Measurements from ENCODE around the gene IBTK.
"Not testable (repeated sequence)": the region's sequence is repeated elsewhere in the genome, so short reads cannot be mapped to it uniquely, and the experiment has no call there.

IBTK gene

GRCh38 chr6:82245376-82245775 is 2.2 kb downstream of the IBTK start:
- no peak for DNase-seq (ENCODE audit: low spot score)

- no peak for DNase-seq (ENCODE audit: low spot score)
These were observed 3.7 kb downstream of the IBTK start for GRCh38 chr6:82243884-82244283.

DNA sequence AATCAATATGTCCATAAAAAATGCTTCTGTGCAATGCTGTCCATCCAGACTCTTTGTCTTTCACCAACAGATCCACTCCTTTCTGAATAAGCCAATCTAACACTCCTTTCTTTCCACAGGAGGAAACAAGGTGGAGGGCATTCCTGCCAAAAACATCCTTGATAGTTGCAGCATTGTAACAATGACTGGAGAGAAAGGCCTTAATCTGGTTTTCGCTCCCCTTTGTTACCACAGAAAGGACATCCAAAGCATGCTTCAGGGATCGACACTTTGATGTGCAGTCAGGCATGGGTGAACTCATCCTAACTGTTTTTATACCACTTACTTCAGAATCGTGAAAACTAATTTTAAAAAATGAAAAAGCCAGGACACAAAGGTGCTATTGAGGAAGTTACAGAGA is 7.4 kb downstream of the IBTK start:
- no peak for DNase-seq (ENCODE audit: low spot score)

- no peak for DNase-seq (ENCODE audit: low spot score)
These were observed 7.9 kb downstream of the IBTK start for GRCh38 chr6:82239597-82239996.

DNA sequence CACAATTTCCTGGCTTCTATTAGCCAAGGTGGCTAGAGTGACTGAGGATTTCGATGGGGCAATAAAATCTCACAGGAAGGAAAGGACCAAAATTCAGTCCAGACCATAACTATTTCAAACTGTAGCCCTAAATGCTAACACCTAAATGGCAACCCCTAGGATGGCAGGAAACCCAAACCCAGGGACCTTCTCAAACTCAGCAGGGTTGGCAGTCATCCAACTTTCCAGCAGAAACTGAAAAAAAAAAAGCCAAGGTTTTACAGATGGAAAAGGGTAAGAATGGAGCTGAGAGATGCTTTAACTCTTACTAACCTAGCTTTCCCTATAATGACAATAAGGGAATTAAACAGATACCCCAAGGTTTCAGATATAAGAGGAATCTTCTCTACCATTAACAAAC is 10.5 kb downstream of the IBTK start:
- no peak for DNase-seq (ENCODE audit: low spot score)

DNA sequence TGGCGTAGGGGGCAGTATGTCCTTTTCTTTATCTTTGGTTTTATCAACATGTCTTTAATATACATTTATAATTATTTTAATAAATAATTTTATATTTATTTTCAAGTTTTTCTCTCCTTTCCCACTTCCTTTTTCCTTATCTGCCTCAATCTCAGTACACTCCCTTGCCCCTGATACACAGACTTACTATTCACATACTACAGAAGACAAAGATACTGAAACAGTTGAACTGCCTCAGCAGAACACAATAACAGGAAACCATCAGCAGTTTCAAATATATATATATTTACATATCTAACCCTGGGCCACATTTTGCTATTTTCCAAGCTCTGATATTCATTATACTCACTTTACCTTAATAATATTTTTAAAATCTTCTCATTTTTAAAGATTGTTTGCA is 19.8 kb downstream of the IBTK start:
- no peak for DNase-seq (ENCODE audit: low spot score)

DNA sequence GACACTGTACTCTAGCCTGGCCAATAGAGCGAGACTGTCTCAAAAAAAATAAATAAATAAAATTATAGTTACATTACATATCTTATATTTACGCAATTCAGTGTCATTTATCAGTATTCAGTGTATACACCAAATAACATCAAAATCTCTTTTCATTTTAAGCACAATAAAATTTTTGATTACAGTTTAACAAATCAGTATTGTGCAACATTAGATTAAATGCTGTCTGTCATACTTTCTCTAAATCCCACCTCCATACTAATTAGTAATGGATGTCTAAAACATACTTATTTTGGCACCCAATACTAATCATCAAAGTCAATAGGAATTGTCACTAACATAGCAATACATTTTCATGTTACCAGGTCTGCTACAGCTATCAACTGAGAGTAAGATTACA is 27.4 kb downstream of the IBTK start:
- no peak for DNase-seq (ENCODE audit: low spot score)

- no peak for DNase-seq (ENCODE audit: low spot score)
These were observed 30.4 kb downstream of the IBTK start for GRCh38 chr6:82217018-82217586.

DNA sequence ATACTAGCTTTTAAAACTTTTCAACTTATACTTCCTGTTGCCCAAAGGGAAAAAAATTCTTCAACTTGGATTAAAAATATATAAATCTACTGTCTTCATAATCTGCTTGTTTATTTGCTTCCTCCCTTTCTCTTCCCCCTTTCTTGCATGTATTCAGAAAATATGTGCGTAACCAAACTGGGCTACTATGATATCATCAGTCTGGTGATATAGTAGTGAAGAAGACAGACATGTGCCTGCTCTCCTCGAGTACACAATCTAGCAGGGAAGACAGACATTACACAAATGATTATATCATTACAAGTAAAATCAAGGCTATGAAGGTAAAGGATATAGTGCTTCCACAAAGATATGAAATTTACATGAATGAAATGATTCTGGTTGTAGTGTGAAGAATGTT is 31.0 kb downstream of the IBTK start:
- DNase-seq (ENCODE audit: low spot score), result no peak

GRCh38 chr6:82211326-82211725 is 36.2 kb downstream of the IBTK start:
- DNase-seq (ENCODE audit: low spot score), result no peak

DNA sequence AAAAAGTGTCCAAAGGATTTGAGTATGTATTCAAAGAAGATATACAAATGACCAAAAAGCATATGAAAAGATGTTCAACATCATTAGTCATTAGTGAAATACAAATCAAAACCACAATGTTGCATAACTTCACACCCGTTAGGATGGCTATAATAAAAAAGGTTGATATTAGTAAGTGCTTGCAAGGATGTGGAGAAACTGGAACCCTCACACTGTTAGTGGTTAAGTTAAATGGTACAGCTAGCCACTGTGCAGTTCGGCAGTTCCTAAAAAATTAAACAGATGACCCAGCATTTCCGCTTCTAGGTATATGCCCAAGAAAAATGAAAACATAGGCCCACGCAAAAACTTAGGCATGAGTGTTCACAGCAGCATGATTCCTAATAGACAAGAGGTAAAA is 38.6 kb downstream of the IBTK start:
- no peak for DNase-seq (ENCODE audit: low spot score)

DNA sequence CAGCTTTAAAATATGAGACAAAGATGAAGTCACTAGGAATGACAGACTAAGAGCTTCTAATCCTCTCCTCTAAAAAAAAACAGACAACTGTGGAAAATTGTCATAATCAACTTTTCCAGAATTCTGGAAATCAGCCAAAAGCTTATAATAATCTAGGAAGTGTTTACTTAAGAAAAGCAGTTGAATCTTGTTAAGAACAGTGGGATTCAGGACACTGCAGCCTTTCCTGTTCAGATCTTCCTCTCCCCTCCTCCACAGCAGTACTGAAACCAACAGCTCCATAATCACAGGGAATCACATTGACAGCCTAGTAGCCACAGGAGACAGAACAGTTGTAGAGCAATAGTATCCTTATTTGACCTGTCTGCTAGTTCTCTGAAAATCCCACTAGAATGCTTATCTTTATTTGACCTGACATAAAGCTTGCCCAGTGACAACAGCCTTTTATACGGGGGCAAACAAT is 41.6 kb downstream of the IBTK start:
- no peak for DNase-seq (ENCODE audit: low spot score)

GRCh38 chr6:82204020-82204419 is 43.5 kb downstream of the IBTK start:
- DNase-seq (ENCODE audit: low spot score), result no peak

DNA sequence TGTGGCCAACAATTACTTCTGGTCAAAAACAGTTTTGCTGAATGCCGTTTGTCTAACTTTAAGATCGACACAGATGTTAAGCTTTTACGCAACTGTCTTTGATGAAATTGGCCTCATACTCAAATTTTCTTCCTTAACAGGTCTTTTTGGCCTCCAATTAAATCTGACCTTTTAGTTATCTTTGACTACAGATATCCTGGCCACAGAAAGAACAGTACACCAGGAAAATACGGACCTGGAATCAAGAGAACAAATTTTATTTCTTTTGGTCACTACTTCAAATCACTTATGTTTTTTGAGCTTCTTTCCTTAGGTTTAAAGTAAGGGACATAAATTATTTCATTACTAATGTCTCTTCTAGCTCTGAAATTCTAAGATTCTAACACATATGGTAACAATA is 49.8 kb downstream of the IBTK start:
- DNase-seq (ENCODE audit: low spot score), result no peak

- DNase-seq (ENCODE audit: low spot score), result not testable (repeated sequence)
These were observed 50.3 kb downstream of the IBTK start for GRCh38 chr6:82197245-82197644.

DNA sequence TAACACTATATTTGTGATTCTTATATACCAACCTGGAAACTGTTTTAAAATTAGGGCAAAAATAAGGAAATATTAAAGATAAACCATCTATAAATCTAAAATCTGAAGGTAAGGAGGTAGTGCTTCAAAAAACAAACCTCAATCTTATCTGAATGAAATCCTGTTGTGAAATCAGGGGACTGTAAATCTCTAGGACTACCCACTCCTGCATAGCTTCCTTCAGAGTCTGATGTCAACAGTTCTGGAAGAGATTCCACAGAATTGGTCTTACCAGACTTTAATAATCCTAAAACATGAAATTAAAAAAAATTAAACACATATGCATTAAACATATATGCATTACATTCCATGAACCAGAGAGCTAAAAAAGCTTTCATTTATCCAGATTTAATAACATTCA is 51.4 kb downstream of the IBTK start:
- DNase-seq (ENCODE audit: low spot score), result no peak

- DNase-seq (ENCODE audit: low spot score), result no peak
These were observed 51.9 kb downstream of the IBTK start for GRCh38 chr6:82195619-82196018.

DNA sequence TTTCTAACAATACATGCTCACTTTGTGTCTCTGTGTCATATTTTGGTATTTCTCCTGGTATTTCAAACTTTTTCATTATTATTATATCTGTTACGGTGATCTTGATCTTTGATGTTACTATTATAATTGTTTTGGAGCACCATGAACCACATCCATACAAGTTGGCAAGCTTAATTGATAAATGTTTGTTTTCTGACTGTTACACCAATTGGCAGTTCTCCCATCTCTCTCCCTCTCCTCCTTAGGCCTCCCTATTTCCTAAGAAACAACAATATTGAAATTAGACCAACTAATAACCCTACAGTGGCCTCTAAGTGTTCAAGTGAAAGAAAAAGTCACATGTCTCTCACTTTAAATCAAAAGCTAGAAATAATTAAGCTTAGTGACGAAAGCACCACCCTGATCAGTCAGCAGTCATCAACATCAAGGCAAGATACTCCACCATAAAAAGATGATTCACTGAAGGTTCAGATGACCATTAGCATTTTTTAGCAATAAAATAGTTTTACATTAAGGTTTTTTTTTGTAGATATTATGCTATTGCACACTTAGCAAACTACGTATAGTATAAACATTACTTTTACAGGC is 61.5 kb downstream of the IBTK start:
- no peak for DNase-seq (ENCODE audit: low spot score)

- DNase-seq (ENCODE audit: low spot score), result no peak
These were observed 63.8 kb downstream of the IBTK start for GRCh38 chr6:82183642-82184282.

- DNase-seq (ENCODE audit: low spot score), result no peak
These were observed 64.8 kb downstream of the IBTK start for GRCh38 chr6:82182756-82183155.

DNA sequence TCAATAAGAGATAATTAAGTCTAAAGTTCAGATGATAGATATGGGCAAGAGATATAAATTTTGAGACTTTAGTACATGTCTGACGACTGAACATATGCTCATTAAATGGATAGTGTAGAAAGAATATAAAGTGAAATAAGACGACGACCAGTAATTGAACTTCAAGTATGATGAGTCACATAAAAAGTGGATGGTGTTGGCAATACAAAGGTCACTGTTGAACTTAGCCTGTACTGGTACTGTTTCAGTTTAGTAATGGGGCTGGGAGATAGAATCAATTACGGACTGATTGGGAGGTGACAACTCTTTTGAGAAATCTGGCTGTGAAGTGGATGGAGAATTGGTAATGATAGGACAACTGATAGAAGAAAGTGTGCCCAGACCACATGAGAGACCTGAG is 68.1 kb downstream of the IBTK start:
- DNase-seq (ENCODE audit: low spot score), result no peak

GRCh38 chr6:82178759-82179112 is 68.8 kb downstream of the IBTK start:
- DNase-seq (ENCODE audit: low spot score), result no peak

GRCh38 chr6:82178077-82178758 is 69.3 kb downstream of the IBTK start:
- DNase-seq (ENCODE audit: low spot score), result no peak
